NCI-H2196 (cell line): Measurements from ENCODE around the gene NLK.

Experiments used
- DNase-seq: peaks from one replicate; lab custom pipeline; 2025; ENCODE audit not compliant: unreplicated experiment; lab: John Stamatoyannopoulos, UW

The NLK gene

GRCh38 chr17:28039251-28039650, 3.2 kb upstream of the NLK start:
- no peak for DNase-seq

GRCh38 chr17:28040406-28040805, 2.1 kb upstream of the NLK start:
- DNase-seq: no peak

DNA sequence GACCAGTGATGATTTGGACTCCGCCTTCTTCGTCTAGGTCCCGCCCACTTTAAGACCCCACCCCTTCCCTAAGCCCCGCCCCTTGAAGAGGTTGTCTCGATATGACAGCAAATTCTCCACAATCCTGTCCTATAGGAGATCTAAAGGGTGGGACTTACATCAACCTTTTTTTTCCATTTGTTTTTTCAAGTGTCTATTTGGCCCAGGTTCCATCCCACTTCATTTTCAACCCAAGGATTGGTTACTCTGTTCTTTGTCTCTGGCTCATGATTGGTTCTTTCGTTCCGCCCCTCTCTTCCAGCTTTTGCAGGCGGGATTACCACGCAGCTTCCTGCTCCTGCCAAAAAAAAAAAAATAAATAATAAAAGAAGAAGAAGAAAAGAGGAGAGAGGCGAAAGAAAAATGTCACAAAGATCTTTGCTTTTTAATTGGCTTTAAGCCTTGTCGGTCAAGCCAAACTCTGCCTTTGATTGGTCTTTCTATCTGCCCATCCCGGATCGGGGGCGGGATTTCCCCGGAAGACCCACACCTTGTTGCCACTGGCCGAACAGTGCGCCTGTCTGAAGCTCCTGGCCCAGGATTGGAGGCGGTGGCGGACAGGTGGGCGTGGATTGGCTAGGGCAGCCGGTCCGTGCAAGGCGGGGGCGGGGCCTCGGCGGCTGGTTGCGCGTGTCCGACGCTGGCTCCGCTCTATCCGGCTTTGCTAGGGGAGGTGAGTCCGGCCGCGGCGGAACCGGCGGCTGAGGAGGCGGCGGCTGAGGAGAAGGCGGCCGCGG, 1.2 kb upstream of the NLK start:
- DNase-seq: peak; percentile 90

DNA sequence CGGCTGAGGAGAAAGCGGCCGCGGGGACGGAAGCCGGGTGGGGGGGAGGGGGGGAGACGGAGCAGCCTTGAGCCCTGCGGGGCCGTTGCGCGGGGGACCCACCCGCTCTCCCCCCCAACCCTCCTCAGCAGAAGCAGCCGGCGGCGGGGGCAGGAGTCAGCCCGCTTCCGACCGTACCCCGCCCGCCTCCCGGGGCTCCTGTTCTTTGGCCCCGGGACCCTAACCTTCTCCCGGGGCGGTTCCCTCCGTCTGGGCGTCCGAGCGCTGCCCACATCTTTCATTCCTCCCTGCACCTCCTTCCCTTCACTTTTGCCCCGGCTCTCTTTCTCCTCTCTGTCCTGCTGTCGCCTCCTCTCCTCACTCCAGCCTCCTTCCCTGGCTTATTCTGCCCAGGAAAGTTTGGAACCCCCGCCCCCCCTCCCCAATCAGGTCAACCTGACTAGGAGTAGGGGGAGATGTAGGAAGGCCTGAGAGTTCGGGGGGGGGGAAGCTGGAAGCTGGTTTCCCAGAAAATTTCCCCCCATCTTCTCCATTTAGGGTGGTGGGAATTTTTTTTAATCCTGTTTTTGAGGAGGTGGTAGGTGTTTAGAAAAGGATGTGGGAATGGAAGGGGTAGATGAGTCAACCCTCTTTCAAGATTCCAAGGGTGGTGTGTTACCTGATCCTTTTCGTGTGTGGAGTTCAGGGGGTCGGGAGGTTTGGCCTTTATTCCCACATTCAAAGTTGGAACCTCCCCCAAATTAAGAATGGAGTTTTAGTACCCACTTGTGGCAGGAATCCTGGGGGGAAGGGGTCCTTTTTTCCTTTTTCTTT, 427 bp upstream of the NLK start:
- no peak for DNase-seq

DNA sequence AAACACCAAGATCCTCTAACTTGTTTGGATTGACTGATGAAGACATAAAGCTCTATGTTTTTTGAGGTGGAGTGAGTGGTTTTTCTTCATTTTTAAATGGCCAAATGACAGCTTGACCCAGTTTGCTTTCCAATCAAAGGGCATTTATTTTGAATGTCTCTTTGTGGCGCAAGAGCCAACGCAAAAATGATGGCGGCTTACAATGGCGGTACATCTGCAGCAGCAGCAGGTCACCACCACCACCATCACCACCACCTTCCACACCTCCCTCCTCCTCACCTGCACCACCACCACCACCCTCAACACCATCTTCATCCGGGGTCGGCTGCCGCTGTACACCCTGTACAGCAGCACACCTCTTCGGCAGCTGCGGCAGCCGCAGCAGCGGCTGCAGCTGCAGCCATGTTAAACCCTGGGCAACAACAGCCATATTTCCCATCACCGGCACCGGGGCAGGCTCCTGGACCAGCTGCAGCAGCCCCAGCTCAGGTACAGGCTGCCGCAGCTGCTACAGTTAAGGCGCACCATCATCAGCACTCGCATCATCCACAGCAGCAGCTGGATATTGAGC, 329 bp downstream of the NLK start:
- DNase-seq: no peak

DNA sequence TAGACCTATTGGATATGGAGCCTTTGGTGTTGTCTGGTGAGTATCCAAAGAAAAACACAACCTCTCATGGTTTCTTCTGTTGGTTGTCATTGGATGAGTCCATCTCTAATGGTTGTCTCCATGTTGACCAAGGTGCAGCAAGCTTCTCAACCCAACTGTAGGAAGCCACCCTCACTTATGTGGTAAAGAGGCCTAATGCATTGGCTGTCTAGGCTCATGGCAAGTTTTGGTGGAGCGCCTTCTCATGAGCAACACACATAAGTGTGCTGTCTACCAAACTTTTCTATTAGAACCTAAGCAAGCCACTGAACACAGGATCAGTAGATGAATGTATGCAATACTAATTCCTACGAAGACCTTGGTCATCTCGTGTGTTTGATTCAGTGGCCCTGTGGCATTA, 819 bp downstream of the NLK start:
- DNase-seq: no peak

GRCh38 chr17:28043741-28044140, 1.3 kb downstream of the NLK start:
- no peak for DNase-seq

DNA sequence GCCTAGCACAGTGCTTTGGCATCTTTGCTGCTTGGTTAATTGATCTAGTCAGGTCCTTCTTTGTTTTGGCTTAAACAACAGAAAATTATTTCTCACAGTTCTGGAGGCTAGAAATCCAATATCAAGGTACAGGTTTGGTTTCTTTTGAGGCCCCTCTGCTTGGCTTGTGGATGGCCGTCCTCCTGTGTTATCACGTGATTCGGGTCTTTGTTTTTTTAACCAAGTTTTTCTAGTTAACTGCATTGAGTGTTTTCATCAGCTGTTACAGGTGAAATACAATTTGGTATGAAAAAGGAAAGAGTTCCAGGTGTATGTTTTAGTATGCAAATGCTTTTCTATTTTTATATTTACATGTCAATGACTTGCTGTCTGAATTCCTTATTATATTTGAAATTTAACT, 2.8 kb downstream of the NLK start:
- no peak for DNase-seq

DNA sequence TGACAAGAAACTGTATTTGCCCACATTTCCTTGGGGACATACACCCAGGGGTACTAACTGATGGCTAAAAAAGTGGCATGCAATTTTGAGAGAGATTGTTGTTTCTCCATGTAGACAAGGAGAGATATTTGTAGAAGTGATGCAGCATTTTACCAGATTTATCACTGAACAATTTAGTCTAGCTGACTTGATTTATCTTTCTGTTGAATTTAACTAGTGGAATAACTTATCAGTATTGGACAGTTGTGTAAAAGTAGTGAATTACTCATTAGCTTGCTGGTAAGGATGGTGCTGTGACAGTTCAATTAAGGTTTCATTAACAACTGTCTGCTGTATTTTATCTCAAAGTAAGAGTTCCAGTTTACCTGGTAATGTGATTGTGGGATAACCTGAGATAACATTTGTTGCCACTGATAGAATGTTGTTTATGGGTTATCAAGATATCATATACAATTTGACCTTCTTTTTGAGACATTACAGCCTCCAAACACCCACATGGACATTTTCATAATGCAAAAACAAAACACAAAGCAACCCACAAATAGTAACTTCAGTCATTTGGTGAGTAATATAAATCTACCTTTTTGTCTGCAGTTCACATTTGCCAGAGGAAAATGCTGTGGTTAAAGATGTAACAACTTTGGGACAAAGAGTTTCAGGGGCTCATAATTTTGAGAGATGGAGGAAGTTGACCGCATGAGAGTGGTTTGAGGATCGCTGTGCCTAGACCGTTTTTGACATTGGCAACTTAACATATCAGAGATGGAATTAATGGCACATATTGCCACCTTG, 3.8 kb downstream of the NLK start:
- no peak for DNase-seq

GRCh38 chr17:28047806-28048205, 5.3 kb downstream of the NLK start:
- no peak for DNase-seq

GRCh38 chr17:28049071-28049470, 6.6 kb downstream of the NLK start:
- DNase-seq: no peak

- no peak for DNase-seq
Measured at GRCh38 chr17:28053044-28053670, 10.7 kb downstream of the NLK start.

- DNase-seq: no peak
Measured at GRCh38 chr17:28053725-28054124, 11.2 kb downstream of the NLK start.

DNA sequence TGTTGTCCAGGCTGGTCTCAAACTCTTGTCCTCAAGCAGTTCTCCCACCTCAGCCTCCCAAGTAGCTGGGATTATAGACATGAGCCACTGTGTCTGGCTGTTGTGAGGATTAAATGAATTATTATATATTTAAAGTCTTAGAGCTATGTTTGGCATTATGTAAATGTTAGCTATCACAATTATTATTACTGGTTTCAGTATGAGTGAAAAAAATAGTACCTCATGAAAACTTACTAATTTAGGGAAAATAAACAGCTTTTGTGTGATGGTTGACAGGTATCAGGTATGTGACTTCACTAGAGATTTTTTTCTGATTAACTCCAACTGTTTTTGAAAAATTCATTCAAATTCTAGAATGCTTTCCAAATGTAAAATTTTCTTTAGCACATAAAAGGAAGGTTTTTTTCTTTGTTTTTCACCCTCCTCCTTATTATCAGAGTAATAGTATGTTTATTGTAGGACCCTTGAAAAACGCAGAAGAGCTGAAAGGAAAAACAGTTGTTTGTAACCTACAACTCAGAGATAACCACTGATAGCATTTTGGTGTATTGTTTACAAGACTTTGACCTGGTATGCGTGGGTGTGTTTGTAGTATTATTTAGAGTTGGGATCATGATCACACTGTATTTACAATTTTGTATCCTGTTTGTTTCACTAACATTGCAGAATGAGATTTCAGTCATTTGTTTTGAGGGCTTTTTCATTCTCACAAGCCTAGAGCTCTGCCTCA, 13.2 kb downstream of the NLK start:
- DNase-seq: no peak

DNA sequence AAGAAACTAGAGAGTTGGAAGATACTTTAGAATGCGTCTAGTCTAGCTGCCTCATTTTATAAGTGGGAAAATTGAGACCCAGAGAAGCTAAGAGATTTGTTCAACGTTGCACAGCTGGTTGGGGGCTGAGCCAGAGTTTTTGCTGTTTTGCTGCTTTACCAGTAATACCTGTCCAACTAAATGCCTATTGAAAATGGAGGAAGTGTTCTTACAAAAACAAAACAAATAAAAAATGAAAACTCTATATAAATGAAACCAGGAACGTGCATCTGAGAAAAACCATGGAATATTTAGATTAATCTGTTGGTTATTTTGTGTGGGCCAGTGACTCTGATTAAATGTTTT, 13.8 kb downstream of the NLK start:
- DNase-seq: no peak

DNA sequence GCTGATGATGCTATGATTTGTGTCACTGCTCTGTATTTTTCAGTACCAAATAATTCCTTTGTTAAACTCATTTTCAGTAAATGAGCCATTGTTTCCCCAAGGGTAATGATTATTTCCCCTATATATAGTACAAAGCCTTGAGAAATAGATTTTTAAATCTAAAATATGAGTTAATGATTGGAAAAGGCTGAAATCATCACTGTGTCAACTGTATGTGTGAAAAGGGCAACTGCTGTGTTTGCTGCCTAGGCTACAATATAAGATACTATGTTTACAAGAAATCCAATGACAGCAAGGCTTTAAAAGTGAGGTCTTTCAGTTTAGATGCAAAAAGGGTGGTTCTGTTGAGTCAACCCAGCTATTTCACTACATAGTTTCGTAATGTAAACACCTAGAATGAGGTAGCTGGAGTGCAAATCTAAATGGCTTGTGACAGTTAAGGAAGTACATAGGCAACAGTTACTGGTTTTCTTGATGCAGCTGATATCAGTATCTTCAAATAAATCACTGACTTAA, 15.3 kb downstream of the NLK start:
- DNase-seq: no peak

- no peak for DNase-seq
Measured at GRCh38 chr17:28059675-28060074, 17.2 kb downstream of the NLK start.

GRCh38 chr17:28065706-28066105, 23.2 kb downstream of the NLK start:
- no peak for DNase-seq

DNA sequence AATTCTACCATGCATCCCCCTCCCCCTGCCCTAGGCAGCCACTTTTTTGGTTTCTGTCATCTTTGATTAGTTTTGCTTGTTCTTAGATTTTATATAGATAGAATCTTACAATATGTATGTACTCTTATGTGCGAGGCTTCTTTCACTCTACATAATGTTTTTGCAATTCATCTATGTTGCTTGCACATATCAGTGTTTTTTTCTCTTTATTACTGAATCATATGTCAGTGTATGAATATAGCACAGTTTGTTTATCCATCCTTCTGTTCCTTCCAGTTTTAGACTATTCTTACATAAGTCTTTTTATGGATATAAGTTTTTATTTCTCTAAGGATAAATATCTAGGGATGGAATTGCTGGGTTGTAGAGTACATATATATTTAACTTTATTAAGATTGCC, 26.6 kb downstream of the NLK start:
- no peak for DNase-seq

DNA sequence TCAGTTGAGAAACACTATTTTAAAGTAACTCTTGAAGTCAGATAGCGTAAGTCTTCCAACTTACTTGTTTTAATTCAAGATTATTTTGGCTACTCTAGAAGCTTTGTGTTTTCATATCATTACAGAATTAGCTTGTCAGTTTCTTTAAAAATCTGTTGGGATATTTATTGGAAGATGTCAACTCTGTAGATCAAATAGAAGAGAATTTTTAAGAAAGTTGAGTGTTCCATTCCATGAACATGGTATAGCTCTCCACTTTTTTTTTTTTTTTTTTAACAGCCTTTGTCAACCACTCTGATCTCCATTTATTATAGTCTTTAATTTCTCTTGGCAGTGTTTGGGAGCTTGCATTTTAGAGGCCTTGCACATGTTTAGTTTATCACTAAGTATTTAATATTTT, 28.7 kb downstream of the NLK start:
- no peak for DNase-seq
